LNCAP (cell line): Measurements from ENCODE around the gene DNAJC15.

Experiments used
- CTCF ChIP-seq: fragments of 450-650 bp; IDR thresholded peaks from 2 replicates; pipeline ENCODE4 v1.5.1; 2017; ENCODE audit warnings: mild to moderate bottlenecking

Gene DNAJC15

GRCh38 chr13:43058318-43058674 is 34.9 kb downstream of the DNAJC15 start:
- TF ChIP-seq CTCF: no peak

- TF ChIP-seq CTCF: no peak
These were observed 35.4 kb downstream of the DNAJC15 start for GRCh38 chr13:43058831-43059230.

- TF ChIP-seq CTCF: no peak
These were observed 38.3 kb downstream of the DNAJC15 start for GRCh38 chr13:43061496-43062280.

GRCh38 chr13:43071824-43072223 is 48.4 kb downstream of the DNAJC15 start:
- TF ChIP-seq CTCF: no peak

- TF ChIP-seq CTCF: no peak
These were observed 49.0 kb downstream of the DNAJC15 start for GRCh38 chr13:43072394-43072793.

- no peak for TF ChIP-seq CTCF
These were observed 51.6 kb downstream of the DNAJC15 start for GRCh38 chr13:43074824-43075510.

GRCh38 chr13:43077046-43077445 is 53.7 kb downstream of the DNAJC15 start:
- TF ChIP-seq CTCF: no peak
